Measurements from ENCODE around the gene NUS1.

DNA sequence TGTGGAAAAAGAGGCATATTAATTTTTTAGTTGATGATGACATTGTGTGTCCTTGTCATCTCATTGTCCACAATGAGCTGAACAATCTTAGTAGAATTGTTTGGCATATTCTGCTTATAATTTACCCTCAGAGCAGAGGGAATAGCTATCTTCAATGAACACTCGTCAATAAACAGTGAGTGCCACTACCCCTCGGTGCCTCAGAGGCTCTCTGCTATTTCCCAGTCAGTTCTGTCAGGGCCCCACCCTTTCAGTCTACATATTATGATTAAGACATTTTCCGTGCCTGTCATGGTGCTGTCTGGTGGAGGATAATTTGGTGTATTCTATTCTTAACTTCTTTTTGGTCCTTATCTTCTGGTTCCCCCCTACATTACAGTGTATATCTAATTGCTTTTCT is 31.2 kb downstream of the NUS1 start:
- TF ChIP-seq SUZ12 (IDR thresholded peaks at IDR 0.05; ENCODE audit: unreplicated experiment): no peak
- no peak for TF ChIP-seq ZNF24 (IDR thresholded peaks at IDR 0.05)
- TF ChIP-seq, protein P1, sequence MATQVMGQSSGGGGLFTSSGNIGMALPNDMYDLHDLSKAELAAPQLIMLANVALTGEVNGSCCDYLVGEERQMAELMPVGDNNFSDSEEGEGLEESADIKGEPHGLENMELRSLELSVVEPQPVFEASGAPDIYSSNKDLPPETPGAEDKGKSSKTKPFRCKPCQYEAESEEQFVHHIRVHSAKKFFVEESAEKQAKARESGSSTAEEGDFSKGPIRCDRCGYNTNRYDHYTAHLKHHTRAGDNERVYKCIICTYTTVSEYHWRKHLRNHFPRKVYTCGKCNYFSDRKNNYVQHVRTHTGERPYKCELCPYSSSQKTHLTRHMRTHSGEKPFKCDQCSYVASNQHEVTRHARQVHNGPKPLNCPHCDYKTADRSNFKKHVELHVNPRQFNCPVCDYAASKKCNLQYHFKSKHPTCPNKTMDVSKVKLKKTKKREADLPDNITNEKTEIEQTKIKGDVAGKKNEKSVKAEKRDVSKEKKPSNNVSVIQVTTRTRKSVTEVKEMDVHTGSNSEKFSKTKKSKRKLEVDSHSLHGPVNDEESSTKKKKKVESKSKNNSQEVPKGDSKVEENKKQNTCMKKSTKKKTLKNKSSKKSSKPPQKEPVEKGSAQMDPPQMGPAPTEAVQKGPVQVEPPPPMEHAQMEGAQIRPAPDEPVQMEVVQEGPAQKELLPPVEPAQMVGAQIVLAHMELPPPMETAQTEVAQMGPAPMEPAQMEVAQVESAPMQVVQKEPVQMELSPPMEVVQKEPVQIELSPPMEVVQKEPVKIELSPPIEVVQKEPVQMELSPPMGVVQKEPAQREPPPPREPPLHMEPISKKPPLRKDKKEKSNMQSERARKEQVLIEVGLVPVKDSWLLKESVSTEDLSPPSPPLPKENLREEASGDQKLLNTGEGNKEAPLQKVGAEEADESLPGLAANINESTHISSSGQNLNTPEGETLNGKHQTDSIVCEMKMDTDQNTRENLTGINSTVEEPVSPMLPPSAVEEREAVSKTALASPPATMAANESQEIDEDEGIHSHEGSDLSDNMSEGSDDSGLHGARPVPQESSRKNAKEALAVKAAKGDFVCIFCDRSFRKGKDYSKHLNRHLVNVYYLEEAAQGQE (IDR thresholded peaks at IDR 0.05; ENCODE audit: low read depth, low read length): no peak
- TF ChIP-seq, protein P2, sequence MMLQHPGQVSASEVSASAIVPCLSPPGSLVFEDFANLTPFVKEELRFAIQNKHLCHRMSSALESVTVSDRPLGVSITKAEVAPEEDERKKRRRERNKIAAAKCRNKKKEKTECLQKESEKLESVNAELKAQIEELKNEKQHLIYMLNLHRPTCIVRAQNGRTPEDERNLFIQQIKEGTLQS (IDR thresholded peaks at IDR 0.05; ENCODE audit: borderline replicate concordance, extremely low read depth, low read depth, low read length): no peak
- no peak for TF ChIP-seq ZBED1 (IDR thresholded peaks at IDR 0.05; ENCODE audit: borderline replicate concordance)
- no peak for TF ChIP-seq HCFC1 (IDR thresholded peaks at IDR 0.05; ENCODE audit: low read length)
